OCI-LY1 (cell line): Measurements from ENCODE around the gene CRYBB2.
"Not testable (repeated sequence)": the region's sequence is repeated elsewhere in the genome, so short reads cannot be mapped to it uniquely, and the experiment has no call there.

ENCODE experiments used
- H2AFZ ChIP-seq: fragments of 200-600 bp; sonication (generic), shearing (Covaris generic); 2 replicates; pipeline ENCODE4 v1.6.0; 2014; ENCODE audit warnings: antibody characterized with exemption, mild to moderate bottlenecking, low read length
- H3F3A ChIP-seq: fragments of 200-600 bp; sonication (generic), shearing (Covaris generic); 2 replicates; pipeline ENCODE4 v1.6.0; 2014; ENCODE audit warnings: mild to moderate bottlenecking, antibody characterized with exemption, low read length, moderate library complexity; ENCODE audit not compliant: insufficient read depth
- H3K27ac ChIP-seq: fragments of 200-600 bp; sonication (generic); 2 replicates; pipeline ENCODE4 v1.5.1; 2014; ENCODE audit warnings: low read length, mixed run types, mild to moderate bottlenecking, low read depth; ENCODE audit not compliant: poor library complexity, severe bottlenecking
- H3K27me3 ChIP-seq: fragments of 200-600 bp; sonication (generic); 2 replicates; pipeline ENCODE4 v1.6.0; 2014; ENCODE audit warnings: antibody characterized with exemption, mild to moderate bottlenecking, low read length, moderate library complexity; ENCODE audit not compliant: insufficient read depth
- H3K36me3 ChIP-seq: fragments of 200-600 bp; sonication (generic); 2 replicates; pipeline ENCODE4 v1.6.1; 2014; ENCODE audit warnings: mild to moderate bottlenecking, antibody characterized with exemption, low read length, moderate library complexity, mixed read lengths; ENCODE audit not compliant: insufficient read depth
- H3K4me1 ChIP-seq: fragments of 200-600 bp; sonication (generic); 2 replicates; pipeline ENCODE4 v1.5.1; 2014; ENCODE audit warnings: mild to moderate bottlenecking, low read length, moderate library complexity; ENCODE audit not compliant: insufficient read depth, severe bottlenecking
- H3K4me2 ChIP-seq: fragments of 200-600 bp; sonication (generic), shearing (Covaris generic); 2 replicates; pipeline ENCODE4 v1.6.1; 2014; ENCODE audit warnings: low read length
- H3K4me3 ChIP-seq: fragments of 200-600 bp; sonication (generic); 2 replicates; pipeline ENCODE4 v1.5.1; 2014; ENCODE audit warnings: low read length, low read depth, mild to moderate bottlenecking, mixed read lengths; ENCODE audit not compliant: poor library complexity, severe bottlenecking
- H3K79me2 ChIP-seq: fragments of 200-600 bp; shearing (Covaris generic); 2 replicates; pipeline ENCODE4 v1.6.1; 2016; ENCODE audit warnings: mixed run types, low read length, mixed read lengths; ENCODE audit not compliant: insufficient read depth
- H3K9ac ChIP-seq: fragments of 200-600 bp; sonication (generic), shearing (Covaris generic); 2 replicates; pipeline ENCODE4 v1.6.1; 2014; ENCODE audit warnings: mild to moderate bottlenecking, low read length, mixed read lengths
- H3K9me2 ChIP-seq: fragments of 200-600 bp; sonication (generic), shearing (Covaris generic); 2 replicates; pipeline ENCODE4 v1.6.1; 2014; ENCODE audit warnings: low read depth, mild to moderate bottlenecking, low read length, mixed read lengths
- H3K9me3 ChIP-seq: fragments of 200-600 bp; shearing (Covaris generic); 2 replicates; pipeline ENCODE4 v1.6.1; 2014; ENCODE audit warnings: low read length, mixed read lengths
- H4K20me1 ChIP-seq: fragments of 200-600 bp; sonication (generic), shearing (Covaris generic); 2 replicates; pipeline ENCODE4 v1.6.0; 2016; ENCODE audit warnings: mild to moderate bottlenecking, low read length; ENCODE audit not compliant: insufficient read depth

CRYBB2 gene

DNA sequence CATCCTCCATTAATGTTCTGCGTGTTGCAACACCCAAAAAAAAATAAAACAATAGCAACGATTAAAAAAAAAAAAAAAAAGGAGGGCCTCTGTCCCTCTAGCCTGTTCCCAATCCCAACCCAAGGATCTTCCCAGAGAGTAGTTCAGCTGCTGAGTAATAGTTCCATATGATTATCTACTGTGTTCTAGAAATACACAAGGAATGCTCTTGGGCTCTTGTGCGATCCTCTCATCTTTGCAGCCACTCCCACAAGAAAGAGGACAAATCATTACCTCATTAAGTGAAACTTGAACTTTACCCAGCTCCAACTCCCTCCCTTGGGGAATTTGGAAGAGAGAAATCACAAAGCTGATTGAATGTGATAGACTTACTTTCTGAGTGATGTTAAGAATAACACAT, 54.5 kb downstream of the CRYBB2 start:
- H3F3A ChIP-seq, H3K36me3 ChIP-seq, H2AFZ ChIP-seq, H3K4me3 ChIP-seq, H4K20me1 ChIP-seq, H3K9me3 ChIP-seq, H3K4me1 ChIP-seq, H3K27ac ChIP-seq, H3K4me2 ChIP-seq, H3K9ac ChIP-seq, H3K79me2 ChIP-seq, H3K9me2 ChIP-seq, H3K27me3 ChIP-seq: not testable (repeated sequence)

DNA sequence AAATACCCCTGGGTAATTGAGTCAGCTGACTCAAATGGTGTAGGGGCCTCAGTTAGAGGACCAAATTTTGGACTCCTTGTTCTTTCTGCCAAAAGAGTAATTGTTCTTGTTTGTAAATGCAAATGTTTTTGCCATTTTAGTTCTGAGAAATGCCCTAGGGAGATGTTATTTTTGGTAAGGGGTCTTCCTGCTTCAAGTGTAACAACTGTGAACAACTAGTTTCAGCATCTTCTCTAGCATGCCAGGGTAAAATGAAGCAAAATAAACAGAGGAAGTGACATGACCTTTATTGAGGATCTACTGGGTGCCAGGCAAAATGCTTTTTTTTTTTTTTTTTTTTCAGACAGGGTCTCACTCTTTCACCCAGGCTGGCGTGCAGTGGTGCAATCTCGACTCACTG, 60.7 kb downstream of the CRYBB2 start:
- not testable (repeated sequence) for H3K4me1 ChIP-seq, H3K9ac ChIP-seq, H3K4me2 ChIP-seq

More for the DNA sequence above, 60.7 kb downstream of the CRYBB2 start:
- H2AFZ ChIP-seq, H3K9me2 ChIP-seq, H3K4me3 ChIP-seq, H3K36me3 ChIP-seq, H3K27ac ChIP-seq, H4K20me1 ChIP-seq, H3K27me3 ChIP-seq, H3K79me2 ChIP-seq, H3K9me3 ChIP-seq, H3F3A ChIP-seq: not testable (repeated sequence)
